PFSK-1 (cell line): ENCODE results near the gene SLC24A4.

Experiments used
- FOXP2 ChIP-seq: optimal IDR thresholded peaks from 2 replicates; pipeline ENCODE3; 2011; ENCODE audit warnings: borderline replicate concordance, control low read depth, inconsistent platforms; ENCODE audit not compliant: insufficient read depth; ENCODE audit errors: extremely low read length, extremely low read depth
- POLR2AphosphoS5 ChIP-seq: IDR thresholded peaks from 2 replicates; pipeline ENCODE4 v1.6.1; 2012; ENCODE audit warnings: low read depth, mild to moderate bottlenecking, control low read depth, low read length, moderate library complexity
- SIN3A ChIP-seq: IDR thresholded peaks from 2 replicates; pipeline ENCODE4 v1.6.1; 2012; ENCODE audit warnings: mild to moderate bottlenecking, low read length, moderate library complexity, borderline replicate concordance; ENCODE audit not compliant: insufficient read depth
- TAF1 ChIP-seq: IDR thresholded peaks from 2 replicates; pipeline ENCODE4 v1.6.1; 2012; ENCODE audit warnings: low read length, control low read depth, borderline replicate concordance; ENCODE audit not compliant: insufficient read depth
- TF ChIP-seq, protein P1 (sequence below), 2 experiments: IDR thresholded peaks; 2 replicates each; pipeline versions ENCODE4 v1.6.1 to v1.8.0; 2011 to 2012; ENCODE audit warnings: low read depth in 2 of 2, low read length in 2 of 2, control low read depth in 1 of 2, inconsistent platforms in 1 of 2, mild to moderate bottlenecking in 1 of 2, moderate library complexity in 1 of 2; ENCODE audit not compliant: insufficient read depth in 1 of 2

Gene SLC24A4

GRCh38 chr14:92475037-92475436 is 152.1 kb downstream of the SLC24A4 start:
- TF ChIP-seq, protein P1, sequence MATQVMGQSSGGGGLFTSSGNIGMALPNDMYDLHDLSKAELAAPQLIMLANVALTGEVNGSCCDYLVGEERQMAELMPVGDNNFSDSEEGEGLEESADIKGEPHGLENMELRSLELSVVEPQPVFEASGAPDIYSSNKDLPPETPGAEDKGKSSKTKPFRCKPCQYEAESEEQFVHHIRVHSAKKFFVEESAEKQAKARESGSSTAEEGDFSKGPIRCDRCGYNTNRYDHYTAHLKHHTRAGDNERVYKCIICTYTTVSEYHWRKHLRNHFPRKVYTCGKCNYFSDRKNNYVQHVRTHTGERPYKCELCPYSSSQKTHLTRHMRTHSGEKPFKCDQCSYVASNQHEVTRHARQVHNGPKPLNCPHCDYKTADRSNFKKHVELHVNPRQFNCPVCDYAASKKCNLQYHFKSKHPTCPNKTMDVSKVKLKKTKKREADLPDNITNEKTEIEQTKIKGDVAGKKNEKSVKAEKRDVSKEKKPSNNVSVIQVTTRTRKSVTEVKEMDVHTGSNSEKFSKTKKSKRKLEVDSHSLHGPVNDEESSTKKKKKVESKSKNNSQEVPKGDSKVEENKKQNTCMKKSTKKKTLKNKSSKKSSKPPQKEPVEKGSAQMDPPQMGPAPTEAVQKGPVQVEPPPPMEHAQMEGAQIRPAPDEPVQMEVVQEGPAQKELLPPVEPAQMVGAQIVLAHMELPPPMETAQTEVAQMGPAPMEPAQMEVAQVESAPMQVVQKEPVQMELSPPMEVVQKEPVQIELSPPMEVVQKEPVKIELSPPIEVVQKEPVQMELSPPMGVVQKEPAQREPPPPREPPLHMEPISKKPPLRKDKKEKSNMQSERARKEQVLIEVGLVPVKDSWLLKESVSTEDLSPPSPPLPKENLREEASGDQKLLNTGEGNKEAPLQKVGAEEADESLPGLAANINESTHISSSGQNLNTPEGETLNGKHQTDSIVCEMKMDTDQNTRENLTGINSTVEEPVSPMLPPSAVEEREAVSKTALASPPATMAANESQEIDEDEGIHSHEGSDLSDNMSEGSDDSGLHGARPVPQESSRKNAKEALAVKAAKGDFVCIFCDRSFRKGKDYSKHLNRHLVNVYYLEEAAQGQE (IDR thresholded peaks at IDR 0.05; ENCODE audit: insufficient read depth in 1 of 2, low read depth in 2 of 2, low read length in 2 of 2): no peak
- TF ChIP-seq POLR2AphosphoS5: no peak
- TF ChIP-seq TAF1: no peak
- TF ChIP-seq SIN3A: no peak
- TF ChIP-seq FOXP2: no peak

DNA sequence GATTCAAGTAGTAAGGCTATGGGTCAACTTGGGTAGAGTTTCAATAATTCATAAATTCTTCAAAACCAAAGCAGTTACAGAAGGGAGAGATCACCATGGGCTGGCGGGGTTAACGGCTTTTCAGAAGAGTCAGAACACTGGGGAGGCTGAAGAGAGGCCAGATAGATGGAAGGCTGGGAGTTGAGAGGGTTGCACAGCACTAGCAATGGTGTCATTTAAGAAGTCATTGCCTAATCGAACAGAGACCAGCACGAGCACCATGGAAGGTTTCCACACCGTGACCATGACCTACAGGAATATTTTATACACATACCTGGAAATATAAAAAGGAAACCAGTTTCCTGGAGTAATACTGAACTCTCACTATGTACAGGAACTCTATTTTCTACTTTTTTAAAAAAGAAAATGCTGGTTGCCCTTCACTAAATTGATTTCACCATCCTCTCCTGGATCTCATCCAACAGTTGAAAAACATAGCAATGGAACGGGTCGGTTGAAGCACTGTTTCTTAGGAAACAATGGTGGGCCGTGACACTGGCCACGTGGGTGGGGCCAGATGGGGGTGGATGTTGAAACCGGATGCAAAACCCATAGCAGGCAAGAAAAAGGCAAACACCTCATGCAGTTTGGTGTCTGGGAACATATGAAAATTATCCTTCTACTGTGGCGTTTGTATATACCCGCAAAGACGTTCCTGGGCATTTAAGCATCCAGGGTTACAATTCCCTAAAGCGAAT is 152.7 kb downstream of the SLC24A4 start:
- TF ChIP-seq POLR2AphosphoS5: no peak
- TF ChIP-seq FOXP2: no peak
- no peak for TF ChIP-seq TAF1
- TF ChIP-seq SIN3A: no peak
- TF ChIP-seq, protein P1 (IDR thresholded peaks at IDR 0.05; ENCODE audit: insufficient read depth in 1 of 2, low read depth in 2 of 2, low read length in 2 of 2): no peak

- TF ChIP-seq FOXP2: no peak
- no peak for TF ChIP-seq SIN3A
- no peak for TF ChIP-seq POLR2AphosphoS5
- TF ChIP-seq, protein P1 (IDR thresholded peaks at IDR 0.05; ENCODE audit: insufficient read depth in 1 of 2, low read depth in 2 of 2, low read length in 2 of 2): no peak
- no peak for TF ChIP-seq TAF1
Observed at GRCh38 chr14:92480856-92481255, 157.9 kb downstream of the SLC24A4 start.

DNA sequence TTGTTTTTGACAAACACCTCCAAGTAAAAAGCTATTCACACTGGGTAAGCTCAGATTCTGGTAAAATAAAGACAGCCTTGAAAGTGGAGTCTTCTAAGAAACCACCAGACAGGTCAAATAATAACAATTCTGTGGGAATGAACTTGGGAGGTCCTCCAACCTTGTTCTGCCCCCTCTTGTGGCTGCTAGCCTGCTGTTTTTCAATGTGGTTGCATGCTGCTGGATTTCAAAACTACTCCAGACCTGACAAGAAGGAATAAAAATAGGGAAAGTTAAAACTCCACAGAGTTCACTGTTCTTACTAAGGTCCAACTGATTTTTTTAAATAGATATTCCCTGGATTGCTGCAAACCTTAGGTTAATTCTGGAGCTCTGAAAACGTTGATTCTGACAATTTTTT is 158.4 kb downstream of the SLC24A4 start:
- TF ChIP-seq SIN3A: no peak
- TF ChIP-seq TAF1: no peak

- TF ChIP-seq SIN3A (no peak), FOXP2 (no peak), TAF1 (no peak), POLR2AphosphoS5 (no peak)
- TF ChIP-seq, protein P1 (IDR thresholded peaks at IDR 0.05; ENCODE audit: insufficient read depth in 1 of 2, low read depth in 2 of 2, low read length in 2 of 2): no peak
Observed at GRCh38 chr14:92481811-92482555, 159.0 kb downstream of the SLC24A4 start.
